IPS-11a (cell line): ENCODE results near the gene ATXN2.
A peak's percentile ranks its signal among the peaks of the same experiment; 100 is the strongest.
"Not testable (repeated sequence)": the region's sequence is repeated elsewhere in the genome, so short reads cannot be mapped to it uniquely, and the experiment has no call there.

Experiments used
- H3K4me3 ChIP-seq: one replicate; pipeline ENCODE4 v1.5.1; 2013; ENCODE audit warnings: low read depth, low read length, control low read depth

Gene ATXN2

GRCh38 chr12:111598637-111599452 lies at the start of gene ATXN2:
ATXN2 (minus strand) TSS chr12:111599315; CDS start chr12:111599034, 281 bp downstream.
- peak within 1 kb of the TSS; percentile 85 for H3K4me3 ChIP-seq

- no peak overlapping the region for H3K4me3 ChIP-seq
These were observed 46.3 kb upstream of the ATXN2 start for GRCh38 chr12:111645433-111645832.

- H3K4me3 ChIP-seq, result no peak overlapping the region
These were observed 44.3 kb upstream of the ATXN2 start for GRCh38 chr12:111643427-111643826.

DNA sequence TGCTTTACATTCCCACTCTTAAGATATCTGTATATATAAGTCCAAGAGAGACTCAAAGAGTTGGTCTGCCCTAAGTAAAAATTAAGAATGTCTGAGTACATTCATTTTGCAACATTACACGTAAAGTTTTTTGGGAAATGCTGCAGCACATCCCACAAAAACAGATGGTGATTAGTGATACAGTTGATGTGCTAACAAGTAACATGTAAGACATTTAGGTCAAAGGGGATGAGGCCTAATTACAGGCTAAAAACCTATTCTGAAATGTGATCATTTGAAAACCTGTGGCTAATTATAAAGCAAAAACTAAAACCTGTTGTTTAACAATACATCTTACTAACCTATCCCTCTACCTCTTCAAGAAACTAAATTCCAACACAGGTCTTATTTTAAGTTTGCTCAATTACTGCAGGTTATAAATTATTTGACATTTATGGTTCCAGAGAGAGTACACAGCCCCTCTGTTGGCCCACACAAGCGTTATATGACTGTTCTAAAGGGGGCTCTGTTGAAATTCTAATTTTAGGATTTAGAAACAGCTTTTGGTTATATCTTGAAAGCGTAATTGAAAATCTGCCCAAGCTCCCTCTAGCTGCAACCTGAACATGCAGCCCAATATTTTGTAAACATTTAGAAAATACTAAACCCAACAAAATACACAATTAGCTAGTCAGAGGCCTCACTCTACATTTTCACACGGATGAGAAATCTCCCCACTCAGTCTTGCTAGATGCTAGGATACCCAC lies 43.7 kb upstream of the ATXN2 start:
- no peak overlapping the region for H3K4me3 ChIP-seq

GRCh38 chr12:111640506-111640905 lies 41.4 kb upstream of the ATXN2 start:
- H3K4me3 ChIP-seq, result no peak overlapping the region

GRCh38 chr12:111638556-111638955 lies 39.4 kb upstream of the ATXN2 start:
- no peak overlapping the region for H3K4me3 ChIP-seq

DNA sequence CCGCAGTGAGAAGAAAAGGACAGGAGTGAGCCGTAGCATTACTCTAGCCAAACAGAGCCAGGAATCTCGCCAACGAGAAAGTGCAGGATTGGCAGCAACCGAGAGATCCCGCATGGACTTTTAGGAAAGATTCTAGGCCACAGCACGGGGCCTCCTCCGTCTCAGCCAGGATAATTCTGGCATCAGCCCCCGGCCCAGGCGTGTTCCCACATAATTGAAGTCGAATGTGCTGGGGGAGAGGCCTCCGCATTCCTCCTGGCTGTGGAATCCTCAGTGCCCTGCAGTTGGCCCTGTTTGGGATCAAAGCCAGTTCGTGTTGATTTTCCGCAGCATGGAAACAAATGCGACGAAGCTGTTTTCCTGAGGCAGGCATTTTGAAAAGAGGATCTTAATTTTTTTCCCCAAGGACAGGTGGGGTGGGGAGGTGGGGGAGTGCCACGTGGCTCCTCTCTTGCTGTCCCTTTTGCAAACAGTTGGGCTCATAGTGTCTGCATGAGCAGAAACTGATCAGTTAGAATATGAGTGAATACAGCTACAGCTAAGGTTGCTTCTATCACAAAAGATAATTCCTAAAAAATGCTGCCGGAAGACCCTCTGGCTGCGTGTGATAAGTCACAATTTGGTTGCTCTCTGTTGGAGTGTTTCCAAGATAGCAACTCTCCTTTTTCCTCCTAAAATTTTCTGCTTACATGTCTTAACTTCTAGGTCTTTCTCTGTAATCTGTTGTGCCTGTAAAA lies 37.3 kb upstream of the ATXN2 start:
- no peak overlapping the region for H3K4me3 ChIP-seq

GRCh38 chr12:111635524-111635923 lies 36.4 kb upstream of the ATXN2 start:
- H3K4me3 ChIP-seq, result no peak overlapping the region

DNA sequence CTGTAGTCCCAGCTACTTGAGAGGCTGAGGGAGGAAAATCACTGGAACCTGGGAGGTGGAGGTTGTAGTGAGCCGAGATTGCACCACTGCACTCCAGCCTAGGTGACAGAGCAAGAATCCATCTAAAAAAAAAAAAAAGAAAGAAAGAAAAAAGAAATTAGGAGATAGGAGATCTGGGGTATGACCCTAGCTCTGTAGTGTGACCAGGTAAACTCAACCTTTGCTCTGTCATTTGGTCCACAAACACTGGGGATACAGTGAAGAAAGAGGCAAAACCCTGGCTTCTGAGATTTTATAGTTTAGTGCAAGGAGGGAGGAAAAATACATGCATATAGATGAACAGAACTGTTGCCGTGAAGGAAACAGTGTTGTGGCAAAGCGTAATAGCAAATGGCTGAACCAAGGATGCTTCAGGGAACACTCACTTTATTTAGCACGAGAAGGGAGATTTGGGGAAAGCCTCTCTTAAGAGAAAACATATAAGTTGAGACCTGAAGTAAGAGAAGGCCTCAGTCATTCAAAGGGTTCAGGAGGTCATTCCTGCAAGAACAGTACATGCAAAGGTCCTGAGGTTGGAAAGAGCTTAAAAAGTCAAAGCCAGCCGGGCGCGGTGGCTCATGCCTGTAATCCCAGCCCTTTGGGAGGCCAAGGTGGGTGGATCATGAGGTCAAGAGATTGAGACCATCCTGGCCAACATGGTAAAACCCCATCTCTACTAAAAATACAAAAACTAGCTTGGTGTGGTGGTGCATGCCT lies 29.6 kb upstream of the ATXN2 start:
- H3K4me3 ChIP-seq, result no peak overlapping the region

DNA sequence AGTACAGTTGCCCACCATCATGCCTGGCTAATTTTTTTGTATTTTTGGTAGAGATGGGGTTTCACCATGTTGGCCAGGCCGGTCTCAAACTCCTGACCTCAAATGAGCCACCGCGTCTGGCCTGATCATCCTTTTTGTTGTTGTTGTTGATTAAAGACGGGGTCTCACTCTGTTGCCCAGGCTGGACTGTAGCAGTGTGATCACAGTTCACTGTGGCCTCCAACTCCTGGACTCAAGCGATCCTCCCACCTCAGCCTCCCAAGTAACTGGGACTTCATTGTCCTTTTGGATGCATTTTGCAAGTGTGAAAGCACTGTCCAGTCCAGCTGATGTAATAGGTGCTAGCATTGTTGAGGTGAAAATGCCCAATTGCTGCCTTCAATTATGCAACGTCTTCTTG lies 27.1 kb upstream of the ATXN2 start:
- no peak overlapping the region for H3K4me3 ChIP-seq

GRCh38 chr12:111624540-111624939 lies 25.4 kb upstream of the ATXN2 start:
- no peak overlapping the region for H3K4me3 ChIP-seq

- H3K4me3 ChIP-seq, result not testable (repeated sequence)
These were observed 18.7 kb upstream of the ATXN2 start for GRCh38 chr12:111617841-111618240.

- H3K4me3 ChIP-seq, result no peak overlapping the region
These were observed 17.1 kb upstream of the ATXN2 start for GRCh38 chr12:111616177-111616623.

DNA sequence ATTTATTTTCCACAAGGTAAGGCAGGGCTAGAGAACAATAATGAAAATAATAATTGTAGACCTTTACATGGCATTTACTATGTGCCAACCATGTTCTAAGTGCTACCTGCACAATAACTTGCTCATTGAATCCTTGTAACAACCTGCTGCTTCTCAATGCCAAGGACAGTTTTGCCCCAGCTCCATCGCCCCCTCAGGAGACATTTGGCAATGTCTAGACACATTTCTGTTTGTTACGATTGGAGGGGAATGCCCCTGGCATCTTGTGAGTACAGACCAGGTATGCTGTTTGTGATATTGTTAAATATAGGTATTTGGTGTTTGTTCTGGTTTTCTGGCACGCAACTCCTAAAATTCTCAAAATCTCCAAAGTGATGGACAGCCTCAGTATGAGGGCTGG lies 8.1 kb upstream of the ATXN2 start:
- no peak overlapping the region for H3K4me3 ChIP-seq

GRCh38 chr12:111606767-111607230 lies 7.7 kb upstream of the ATXN2 start:
- no peak overlapping the region for H3K4me3 ChIP-seq

GRCh38 chr12:111605911-111606766 lies 7.0 kb upstream of the ATXN2 start:
- H3K4me3 ChIP-seq, result no peak overlapping the region

DNA sequence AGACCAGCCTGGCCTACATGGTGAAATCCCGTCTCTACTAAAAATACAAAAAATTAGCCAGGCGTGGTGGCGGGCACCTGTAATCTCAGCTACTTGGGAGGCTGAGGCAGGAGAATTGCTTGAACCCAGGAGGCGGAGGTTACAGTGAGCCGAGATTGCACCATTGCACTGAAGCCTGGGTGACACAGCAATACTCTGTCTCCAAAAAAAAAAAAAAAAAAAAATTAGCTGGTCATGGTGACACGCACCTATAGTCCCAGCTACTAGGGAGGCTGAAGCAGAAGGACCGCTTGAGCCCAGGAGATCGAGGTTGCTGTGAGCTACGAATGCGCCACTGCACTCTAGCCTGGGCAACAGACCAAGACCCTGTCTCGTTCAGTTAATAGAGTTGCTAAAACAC lies 3.7 kb upstream of the ATXN2 start:
- not testable (repeated sequence) for H3K4me3 ChIP-seq

GRCh38 chr12:111602348-111602747 lies 3.2 kb upstream of the ATXN2 start:
- no peak overlapping the region for H3K4me3 ChIP-seq

DNA sequence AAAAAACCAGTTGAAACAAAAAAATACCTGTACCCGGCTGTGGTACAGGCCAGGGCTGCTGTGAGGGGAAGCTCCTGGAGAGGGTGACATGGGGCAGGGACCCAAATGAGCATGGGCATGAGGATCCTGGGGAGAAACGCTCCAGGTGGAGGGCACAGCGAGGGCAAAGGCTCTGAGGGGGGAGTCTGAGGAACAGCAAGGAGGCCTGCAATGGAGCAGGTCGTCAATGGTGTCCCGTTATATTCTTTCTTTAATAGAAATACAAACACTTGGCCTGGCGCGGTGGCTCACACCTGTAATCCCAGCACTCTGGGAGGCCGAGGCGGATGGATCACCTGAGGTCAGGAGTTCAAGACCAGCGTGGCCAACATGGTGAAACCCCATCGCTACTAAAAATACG lies 1.9 kb upstream of the ATXN2 start:
- not testable (repeated sequence) for H3K4me3 ChIP-seq

DNA sequence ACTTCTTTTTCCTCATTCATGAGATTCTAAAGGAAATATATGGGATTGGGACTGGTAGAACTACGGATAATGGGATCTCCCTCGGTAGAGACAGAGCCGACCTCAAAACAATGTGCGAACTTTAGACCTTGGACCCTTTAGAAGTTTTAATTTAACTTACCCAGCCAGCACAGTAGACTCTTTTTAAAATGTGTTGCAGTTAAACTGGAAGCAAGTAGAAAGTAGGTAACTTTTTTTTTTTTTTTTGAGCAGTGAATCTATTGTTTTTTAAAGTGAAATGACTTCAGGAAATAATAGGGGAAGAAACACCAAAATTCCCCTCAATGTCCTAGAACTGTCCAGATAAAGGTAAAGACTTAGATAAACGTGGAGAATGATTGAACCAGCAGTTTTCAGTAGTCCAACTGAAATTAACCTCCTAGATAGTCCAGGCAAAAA lies 1.1 kb upstream of the ATXN2 start:
- peak overlapping the region; percentile 85 for H3K4me3 ChIP-seq
